Hypothalamus (tissue), 51 donors: Measurements from ENCODE around the gene PNPLA2.

Experiments used
- DNase-seq, 51 donors: peaks; one replicate each; lab custom pipeline; 2025; lab: John Stamatoyannopoulos, UW

The PNPLA2 gene

GRCh38 chr11:866481-866880 lies 47.8 kb downstream of the PNPLA2 start:
- no peak for DNase-seq

DNA sequence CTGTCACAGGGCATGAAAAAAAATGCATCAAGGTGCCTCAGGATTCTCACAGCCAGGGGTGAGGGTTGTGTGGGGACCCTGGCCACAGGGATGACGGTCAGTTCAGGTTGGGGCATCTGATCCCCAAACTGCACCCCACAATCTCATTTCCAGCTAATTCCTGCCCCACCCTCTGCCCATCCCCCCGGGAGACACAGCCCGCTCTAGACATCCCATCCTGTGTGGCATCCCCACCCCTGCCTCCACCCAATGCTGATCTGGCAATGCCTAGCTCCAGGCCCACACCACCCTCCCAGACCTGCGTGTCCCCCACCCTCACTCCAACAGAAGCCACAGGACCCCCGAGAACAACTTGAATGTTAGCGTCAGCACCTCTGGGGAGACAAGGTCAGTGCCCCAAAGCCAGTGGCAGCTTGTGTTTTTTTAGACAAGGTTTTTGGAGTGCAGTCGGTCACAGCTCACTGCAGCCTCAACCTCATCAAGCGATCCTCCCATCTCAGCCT lies 49.2 kb downstream of the PNPLA2 start:
- no peak for DNase-seq

GRCh38 chr11:868394-868793 lies 49.7 kb downstream of the PNPLA2 start:
- no peak for DNase-seq

- DNase-seq, result no peak
Observed at GRCh38 chr11:868802-869201, 50.1 kb downstream of the PNPLA2 start.

- no peak for DNase-seq
Observed at GRCh38 chr11:869399-870126, 50.8 kb downstream of the PNPLA2 start.

- DNase-seq, result no peak
Observed at GRCh38 chr11:870127-870413, 51.4 kb downstream of the PNPLA2 start.

GRCh38 chr11:870418-870817 lies 51.7 kb downstream of the PNPLA2 start:
- DNase-seq, result no peak

DNA sequence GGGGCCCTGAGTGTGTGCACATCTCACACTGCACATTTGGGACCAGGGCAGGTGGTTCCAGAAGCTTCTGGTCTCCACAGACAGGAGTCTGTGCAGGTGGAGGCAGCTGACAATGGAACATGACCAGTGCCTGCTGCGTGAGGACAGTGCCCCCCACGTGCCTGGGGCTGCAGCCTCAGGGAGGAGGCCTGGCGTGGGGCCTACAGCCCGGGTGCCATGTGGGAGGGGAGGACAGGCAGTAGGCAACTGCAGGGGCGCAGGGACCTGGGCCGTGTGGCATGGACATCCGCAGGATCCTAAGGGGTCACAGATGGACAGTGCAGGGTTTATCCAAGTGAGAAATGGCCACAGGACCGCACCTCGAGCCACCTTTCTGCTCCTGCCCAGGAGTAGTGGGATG lies 52.8 kb downstream of the PNPLA2 start:
- no peak for DNase-seq

DNA sequence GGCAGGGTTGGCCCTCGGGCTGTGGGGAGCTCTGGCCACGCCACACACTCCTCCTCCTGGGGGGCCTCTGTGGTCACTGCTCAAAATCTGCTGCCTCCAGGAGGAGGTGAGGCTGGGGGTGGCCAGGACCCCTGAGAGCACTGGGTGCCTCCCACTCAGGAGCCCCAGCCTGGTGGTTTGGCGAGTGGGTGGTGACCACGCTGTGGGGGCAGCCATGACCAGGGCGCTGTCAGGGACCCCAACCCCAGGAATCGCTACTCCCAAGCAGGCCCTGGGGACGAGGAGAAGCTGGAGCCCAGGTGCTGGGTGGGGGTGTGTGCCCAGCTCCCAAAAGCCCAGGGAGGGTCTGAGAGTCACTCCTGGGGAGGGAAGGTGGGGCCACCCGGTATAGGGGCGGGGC lies 54.1 kb downstream of the PNPLA2 start:
- no peak for DNase-seq

- no peak for DNase-seq
Observed at GRCh38 chr11:873706-874105, 55.0 kb downstream of the PNPLA2 start.
